ENCODE data around the gene PAPPA.

PAPPA gene

DNA sequence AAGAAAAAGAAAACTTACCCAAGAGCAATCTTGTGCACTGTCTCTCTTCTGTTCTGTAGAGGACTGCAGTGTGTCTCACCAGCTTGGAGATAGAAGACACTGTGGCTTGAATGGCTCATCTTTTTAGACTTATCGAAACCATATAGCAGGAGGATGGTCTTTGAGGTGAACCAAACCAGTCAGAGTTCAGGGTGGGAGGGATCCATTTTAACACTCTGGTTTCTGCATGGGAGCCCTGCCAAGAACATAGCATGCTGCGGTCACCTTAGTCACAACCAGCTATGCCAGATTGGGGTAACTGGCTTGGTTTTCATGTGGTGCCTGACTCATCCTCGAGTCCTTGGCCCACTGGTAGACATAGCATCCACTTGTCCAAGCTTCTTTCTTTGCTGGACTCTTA is 135.1 kb downstream of the PAPPA start:
- peak in 1 of 2 experiments; percentile 5 for DNase-seq
- no peak for TF ChIP-seq POLR2A (IDR thresholded peaks at IDR 0.05; ENCODE audit: low read length)
- TF ChIP-seq GATA1 (IDR thresholded peaks at IDR 0.05; ENCODE audit: low read depth, low read length) = no peak

DNA sequence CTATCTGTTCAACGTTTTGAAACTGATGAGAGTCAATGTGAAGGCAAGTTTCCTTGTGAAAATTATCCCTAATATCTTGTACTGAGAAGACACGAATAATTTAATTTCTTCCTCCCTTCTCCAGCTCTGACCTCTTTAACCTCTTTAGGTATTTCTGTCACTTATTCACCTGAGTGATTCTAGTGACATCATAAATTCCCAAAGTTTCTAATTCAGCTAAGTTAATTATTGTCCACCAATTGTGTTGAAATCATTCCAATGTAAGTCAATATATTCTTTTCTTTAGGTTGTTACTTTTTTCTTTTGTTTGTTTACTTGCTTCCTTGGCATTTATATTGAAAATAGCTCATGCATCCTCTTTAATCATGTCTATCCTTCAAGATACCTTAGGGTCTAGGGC is 143.8 kb downstream of the PAPPA start:
- TF ChIP-seq GATA1 (IDR thresholded peaks at IDR 0.05; ENCODE audit: low read depth, low read length) (no peak), POLR2A (IDR thresholded peaks at IDR 0.05; ENCODE audit: low read length) (no peak)
- DNase-seq = no peak

DNA sequence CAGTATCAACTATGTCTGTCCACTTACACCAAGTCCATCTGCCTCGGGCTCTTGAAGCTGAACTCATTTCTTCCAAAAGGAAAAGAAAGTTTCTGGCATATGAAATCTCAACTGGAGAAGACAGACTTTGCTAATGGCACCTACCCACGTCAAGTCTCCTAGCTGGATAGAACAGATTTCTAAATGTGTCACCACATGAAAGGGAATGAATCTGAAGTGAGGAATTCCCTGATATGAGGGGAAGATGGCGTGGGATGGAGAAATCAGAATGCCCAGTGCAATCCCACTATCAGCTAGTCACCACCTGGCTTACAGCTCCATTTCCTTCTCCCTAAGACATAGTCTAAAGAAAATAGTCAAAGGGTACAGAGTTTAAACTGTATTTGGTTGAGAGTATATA is 144.7 kb downstream of the PAPPA start:
- no peak for DNase-seq

DNA sequence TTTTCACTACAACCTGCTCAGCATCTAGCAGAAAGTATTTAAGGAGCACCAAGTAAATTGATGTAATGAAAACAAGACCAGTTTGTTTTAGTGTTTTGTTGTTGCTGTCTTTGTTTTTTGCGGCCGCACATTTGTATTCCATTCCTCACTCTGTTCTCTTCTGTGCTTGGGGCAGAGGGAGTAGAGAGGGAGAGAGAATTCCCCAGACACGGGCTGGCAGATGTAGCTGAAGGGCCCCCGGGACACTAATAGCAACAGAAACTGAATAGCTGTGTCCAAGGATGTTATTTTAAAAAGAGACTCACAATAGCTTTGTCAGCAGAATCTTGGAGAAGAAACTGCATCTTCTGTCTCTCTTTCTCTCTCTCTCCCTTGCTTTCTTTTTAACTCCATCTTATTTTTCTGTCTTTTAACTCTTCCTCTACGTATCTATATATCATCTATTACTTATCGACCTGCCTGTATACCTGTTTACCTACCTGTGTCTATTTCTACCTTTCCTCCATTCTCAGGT is 145.3 kb downstream of the PAPPA start:
- no peak for TF ChIP-seq GATA1 (IDR thresholded peaks at IDR 0.05; ENCODE audit: low read depth, low read length)
- no peak for TF ChIP-seq POLR2A (IDR thresholded peaks at IDR 0.05; ENCODE audit: low read length)

More for the DNA sequence above, 144.7 kb downstream of the PAPPA start:
- TF ChIP-seq POLR2A (IDR thresholded peaks at IDR 0.05; ENCODE audit: low read length) (no peak), GATA1 (IDR thresholded peaks at IDR 0.05; ENCODE audit: low read depth, low read length) (no peak)

DNA sequence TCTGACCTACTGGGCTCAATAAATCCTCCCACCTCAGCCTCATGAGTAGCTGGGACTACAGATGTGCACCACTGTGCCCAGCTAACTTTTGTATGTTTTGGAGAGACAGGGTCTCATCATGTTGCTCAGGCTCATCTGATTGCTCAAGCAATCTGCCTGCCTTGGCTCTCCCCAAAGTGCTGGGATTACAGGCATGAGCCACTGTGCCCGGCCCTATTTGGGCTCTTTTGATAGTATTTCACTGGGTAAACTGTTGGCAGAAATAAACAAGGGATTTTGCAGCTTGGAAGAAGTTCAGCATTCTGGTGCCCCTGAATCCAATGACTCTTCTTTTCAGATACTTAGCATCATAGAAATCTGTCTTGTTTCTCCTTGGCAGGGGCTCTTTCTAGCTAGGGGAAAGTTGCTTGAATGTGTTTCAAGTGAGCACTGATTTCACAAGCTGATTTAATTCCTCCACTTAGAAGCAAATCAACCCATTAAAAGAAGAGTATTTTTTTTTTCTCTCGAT is 146.8 kb downstream of the PAPPA start:
- TF ChIP-seq GATA1 (IDR thresholded peaks at IDR 0.05; ENCODE audit: low read depth, low read length) (no peak), POLR2A (IDR thresholded peaks at IDR 0.05; ENCODE audit: low read length) (no peak)
- no peak for DNase-seq

More for the DNA sequence above, 145.3 kb downstream of the PAPPA start:
- no peak for DNase-seq

DNA sequence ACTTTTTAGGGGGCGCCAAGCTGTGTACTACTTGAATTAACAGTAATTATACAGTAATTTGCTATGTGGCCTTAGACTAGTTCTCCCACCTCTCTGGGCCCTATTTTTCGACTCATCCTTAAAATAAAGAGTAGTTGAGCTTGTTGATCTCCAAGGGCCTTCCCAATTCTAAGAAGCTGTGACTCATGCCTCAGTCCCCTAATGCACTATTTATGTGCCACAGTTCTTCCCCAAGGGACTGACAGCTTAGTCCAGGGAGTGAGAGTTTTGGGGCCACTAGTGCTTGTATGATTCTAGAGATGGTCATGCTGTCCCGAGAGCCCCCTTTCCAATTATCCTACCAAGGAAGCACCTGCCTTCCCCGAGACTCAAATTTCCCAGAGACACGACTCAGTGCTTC is 149.7 kb downstream of the PAPPA start:
- DNase-seq = no peak
- TF ChIP-seq POLR2A (IDR thresholded peaks at IDR 0.05; ENCODE audit: low read length) (no peak), GATA1 (IDR thresholded peaks at IDR 0.05; ENCODE audit: low read depth, low read length) (no peak)

DNA sequence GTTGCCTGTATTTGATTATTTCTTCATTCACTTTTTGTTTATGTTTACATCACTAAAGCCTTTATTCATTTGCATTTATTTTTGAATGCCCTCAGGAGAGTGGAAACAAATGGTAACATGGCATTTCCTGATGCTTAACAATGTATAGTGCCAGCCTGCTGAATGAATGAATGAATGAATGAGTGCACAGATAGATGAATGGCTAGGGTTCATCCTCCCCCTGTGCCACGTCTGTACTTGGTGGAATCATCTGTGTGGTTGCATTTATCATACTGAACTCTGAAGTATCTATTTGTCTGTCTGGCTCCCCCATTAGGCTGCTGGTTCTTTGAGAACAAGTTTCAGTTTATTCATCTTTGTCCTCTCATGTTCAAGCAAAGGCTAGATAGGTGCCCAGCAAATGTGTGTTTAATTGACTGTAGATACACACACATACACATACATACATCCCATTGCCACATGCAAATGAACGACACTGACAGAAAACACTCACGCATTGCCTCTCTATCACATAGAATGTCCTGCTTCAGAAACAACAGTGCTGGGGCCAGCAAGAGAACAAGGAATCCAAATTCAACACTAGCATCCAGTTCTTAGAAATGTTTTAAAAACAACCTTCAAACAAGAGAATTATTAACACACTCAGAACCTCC is 150.4 kb downstream of the PAPPA start:
- DNase-seq = no peak
- TF ChIP-seq POLR2A (IDR thresholded peaks at IDR 0.05; ENCODE audit: low read length) = no peak
- no peak for TF ChIP-seq GATA1 (IDR thresholded peaks at IDR 0.05; ENCODE audit: low read depth, low read length)

DNA sequence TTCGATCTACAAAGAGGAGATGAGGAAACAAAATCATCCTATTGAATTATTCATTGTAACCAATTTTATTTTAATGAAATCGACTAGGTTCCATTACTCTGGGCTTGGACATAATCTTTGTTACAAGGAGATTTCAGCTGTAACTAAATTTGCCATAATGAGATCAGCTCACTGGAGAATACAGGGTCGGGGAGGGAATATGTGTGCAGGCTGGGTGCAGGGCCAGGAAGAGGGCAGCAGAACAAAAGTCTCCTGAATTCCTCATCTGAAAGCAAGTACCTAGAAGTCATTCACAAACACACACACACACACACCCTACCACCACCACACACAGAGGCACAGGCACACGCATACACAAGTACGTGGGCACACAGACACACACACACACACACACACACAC is 151.2 kb downstream of the PAPPA start:
- no peak for DNase-seq
- TF ChIP-seq POLR2A (IDR thresholded peaks at IDR 0.05; ENCODE audit: low read length) (no peak), GATA1 (IDR thresholded peaks at IDR 0.05; ENCODE audit: low read depth, low read length) (no peak)

DNA sequence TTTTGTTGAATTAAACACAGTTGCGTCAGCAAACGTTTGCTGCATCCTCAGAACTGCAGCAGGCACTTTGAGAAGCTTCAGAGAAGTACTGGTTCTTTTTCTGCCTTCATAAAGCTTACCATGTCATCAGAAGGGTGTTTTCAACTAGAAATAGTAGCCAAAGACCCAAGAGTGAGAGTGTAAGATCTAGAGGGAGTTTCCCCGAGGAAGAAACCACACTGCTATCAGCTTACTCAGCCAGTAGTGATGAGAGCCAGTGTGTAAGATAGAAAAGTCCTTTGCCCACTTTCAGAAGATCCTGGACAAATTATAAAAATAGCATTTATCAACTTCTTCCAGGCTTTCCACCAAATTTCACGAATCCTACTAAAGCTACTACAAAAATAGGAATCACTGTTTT is 154.5 kb downstream of the PAPPA start:
- peak; percentile 26 to 38 for DNase-seq
- TF ChIP-seq GATA1 (IDR thresholded peaks at IDR 0.05; ENCODE audit: low read depth, low read length) (no peak), POLR2A (IDR thresholded peaks at IDR 0.05; ENCODE audit: low read length) (no peak)

DNA sequence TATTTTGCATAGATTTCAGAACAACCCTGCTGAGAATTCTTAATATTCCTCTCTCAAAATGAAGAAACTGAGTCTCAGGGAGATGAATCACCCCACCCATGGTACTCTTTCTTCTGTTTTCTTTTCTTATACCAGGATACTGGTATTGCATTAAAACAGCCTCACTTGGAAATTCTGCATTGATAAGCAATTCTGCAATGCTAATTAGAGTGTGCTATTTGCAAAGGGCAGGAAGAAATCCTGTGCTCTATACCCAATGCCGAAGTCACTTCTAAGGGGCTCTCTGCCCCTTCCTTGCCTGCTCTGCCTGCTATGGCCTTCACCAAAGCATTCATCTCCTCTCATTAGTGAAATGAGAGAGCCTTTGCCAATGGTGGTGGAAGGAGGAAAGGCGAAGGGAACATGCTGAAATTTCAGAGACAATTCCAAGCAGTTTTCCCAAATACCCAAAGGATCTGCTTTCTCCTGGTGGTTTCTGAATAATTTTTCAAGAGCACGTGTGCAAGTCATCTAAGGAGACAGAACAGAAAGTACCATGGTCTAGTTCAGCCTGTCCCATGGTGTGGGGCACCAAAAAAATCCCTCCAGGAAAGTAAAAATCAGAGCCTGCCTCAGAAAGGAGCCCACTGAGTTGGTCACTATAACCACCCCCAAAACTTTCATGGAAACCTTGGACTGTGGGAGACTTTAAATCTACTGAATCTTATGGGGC is 156.5 kb downstream of the PAPPA start:
- DNase-seq = no peak
- TF ChIP-seq GATA1 (IDR thresholded peaks at IDR 0.05; ENCODE audit: low read depth, low read length) (no peak), POLR2A (IDR thresholded peaks at IDR 0.05; ENCODE audit: low read length) (no peak)

DNA sequence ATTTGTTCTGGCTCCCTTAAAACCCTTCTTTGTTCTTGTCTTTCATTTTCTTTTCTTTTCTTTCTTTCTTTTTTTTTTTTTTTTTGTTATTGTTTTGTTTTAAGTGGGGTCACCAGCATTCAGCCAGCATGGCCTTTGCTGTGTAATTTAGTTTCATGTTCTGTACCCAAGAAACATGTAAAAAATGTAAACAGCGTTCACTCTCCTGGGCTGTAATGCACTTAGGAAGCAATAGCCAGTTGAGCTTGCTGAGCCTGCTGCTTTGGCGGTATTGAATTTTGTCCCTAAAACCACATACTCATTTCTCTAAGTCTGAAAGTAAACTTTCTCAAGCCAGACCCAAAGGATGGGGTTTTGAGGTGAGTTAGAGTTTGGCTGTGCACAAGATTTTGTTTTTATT is 158.6 kb downstream of the PAPPA start:
- no peak for DNase-seq
- TF ChIP-seq GATA1 (IDR thresholded peaks at IDR 0.05; ENCODE audit: low read depth, low read length) (no peak), POLR2A (IDR thresholded peaks at IDR 0.05; ENCODE audit: low read length) (no peak)

DNA sequence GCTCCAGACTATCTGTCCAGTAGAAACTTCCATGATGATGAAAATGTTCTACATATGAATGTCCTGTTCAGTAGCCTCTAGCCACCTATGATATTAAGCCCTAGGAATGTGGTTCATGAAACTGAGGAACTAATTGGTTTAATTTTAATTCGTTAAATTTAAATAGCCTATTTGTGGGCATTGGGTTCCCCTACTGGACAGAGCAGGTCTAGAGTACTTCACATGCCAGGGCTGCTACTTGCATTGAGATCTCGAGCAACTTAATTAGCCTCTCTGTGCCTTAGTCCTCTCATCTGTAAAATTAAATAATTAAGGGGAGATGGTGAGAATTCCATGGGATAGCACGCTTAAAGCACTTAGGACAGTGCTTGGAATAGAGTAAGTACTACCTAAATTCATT is 160.0 kb downstream of the PAPPA start:
- peak; percentile 8 to 11 for DNase-seq
- TF ChIP-seq GATA1 (IDR thresholded peaks at IDR 0.05; ENCODE audit: low read depth, low read length) (no peak), POLR2A (IDR thresholded peaks at IDR 0.05; ENCODE audit: low read length) (no peak)

DNA sequence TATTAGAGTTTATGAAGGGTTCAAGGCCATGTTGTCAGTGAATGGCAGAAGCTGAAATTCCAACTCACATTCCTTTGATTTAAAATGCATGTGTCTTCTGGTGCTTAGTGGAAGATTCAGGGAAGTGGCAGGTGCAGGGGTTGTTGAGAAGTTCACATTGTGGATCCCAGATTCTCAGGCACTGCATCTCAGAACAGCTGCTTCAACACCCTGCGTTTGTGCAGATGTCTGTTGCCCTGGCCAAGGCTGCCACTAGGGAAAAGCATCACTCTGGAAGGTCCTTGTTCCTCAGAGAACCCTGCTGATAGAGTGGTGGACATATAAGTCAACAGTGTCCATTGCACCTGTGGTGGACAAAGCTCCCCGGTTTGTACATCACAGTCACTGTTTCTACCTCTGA is 162.7 kb downstream of the PAPPA start:
- DNase-seq = no peak
- TF ChIP-seq POLR2A (IDR thresholded peaks at IDR 0.05; ENCODE audit: low read length) = no peak
- TF ChIP-seq GATA1 (IDR thresholded peaks at IDR 0.05; ENCODE audit: low read depth, low read length) = no peak

DNA sequence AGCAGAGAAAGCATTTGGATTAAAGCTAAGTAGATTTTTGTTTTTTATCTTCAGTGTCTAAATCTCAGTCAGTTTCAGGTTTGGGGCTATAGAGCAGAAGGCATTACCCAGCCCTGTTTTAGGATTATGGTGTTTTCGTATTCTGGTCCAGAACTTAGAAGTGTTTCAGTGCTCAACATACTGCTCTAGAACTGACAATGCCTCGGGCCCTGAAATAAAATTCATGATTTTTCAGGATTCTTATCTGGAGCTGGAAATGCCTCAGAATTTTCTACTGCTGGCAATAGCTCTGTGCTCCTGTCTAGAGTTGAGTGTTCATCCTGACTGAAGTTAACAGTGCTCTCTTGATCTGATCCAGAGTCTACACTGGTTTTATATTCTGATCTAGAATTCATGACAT is 163.9 kb downstream of the PAPPA start:
- TF ChIP-seq POLR2A (IDR thresholded peaks at IDR 0.05; ENCODE audit: low read length) (no peak), GATA1 (IDR thresholded peaks at IDR 0.05; ENCODE audit: low read depth, low read length) (no peak)
- DNase-seq = no peak
